Thyroid gland (tissue), 4 donors: ENCODE data around the gene ZFP92. TPM values are rescaled to one million over a fixed set of nuclear protein-coding genes. Genes with fewer than 3 reads are reported as not detected.

Experiments
- DNase-seq, 2 donors: peaks; one replicate each; pipeline ENCODE4 v3.0.0-alpha.2; 2019
- H3K27ac ChIP-seq, 3 donors: fragments of 200-600 bp; sonication (generic); 1 replicate in 2 of 3; 2 replicates in 1 of 3; pipeline ENCODE4 v1.5.1; 2016 to 2019; ENCODE audit warnings: mild to moderate bottlenecking in 1 of 3, moderate library complexity in 1 of 3
- H3K27me3 ChIP-seq: fragments of 200-600 bp; sonication (generic); one replicate; pipeline ENCODE4 v1.5.1; 2019
- H3K36me3 ChIP-seq, 2 donors: fragments of 200-600 bp; sonication (generic); one replicate each; pipeline ENCODE4 v1.5.1; 2016 to 2019
- H3K4me1 ChIP-seq, 2 donors: fragments of 200-600 bp; sonication (generic); one replicate each; pipeline ENCODE4 v1.5.1; 2017 to 2019
- H3K4me3 ChIP-seq, 3 donors: fragments of 200-600 bp; sonication (generic); replicated peaks in 1 of 3; 1 replicate in 2 of 3; 2 replicates in 1 of 3; pipeline ENCODE4 v1.5.1; 2016; ENCODE audit warnings: mild to moderate bottlenecking in 1 of 3
- H3K9me3 ChIP-seq: fragments of 200-600 bp; sonication (generic); one replicate; pipeline ENCODE4 v1.5.1; 2017
- CTCF ChIP-seq, 6 experiments: fragments of 200-600 bp in 3 of 6; fragments of 450-650 bp in 3 of 6; sonication (generic) in 3 of 6; IDR thresholded peaks; one replicate each; pipeline ENCODE4 v1.5.1; 2016 to 2019; ENCODE audit warnings: antibody characterized with exemption in 6 of 6, mild to moderate bottlenecking in 2 of 6, inconsistent platforms in 1 of 6, moderate library complexity in 1 of 6
- POLR2A ChIP-seq, 2 donors: fragments of 450-650 bp; IDR thresholded peaks; one replicate each; pipeline ENCODE4 v1.6.1; 2017; ENCODE audit warnings: antibody characterized with exemption in 2 of 2, mild to moderate bottlenecking in 2 of 2, moderate library complexity in 1 of 2
- WGBS, 2 donors: methylation state at CpG; one replicate each; pipeline ENCODE4 v1.1.5; 2017; 5-methylcytosine and 5-hydroxymethylcytosine counted together
- intact Hi-C: fragments of 100-400 bp; cut with DNase I; formaldehyde crosslinking; loops from one replicate; pipeline ENCODE4 v1.15.1; 2023
- total RNA-seq, 4 donors: library from RNA; depleted of rRNA; stranded (reverse); fragments of >200 nt; gene quantifications; one replicate each; pipeline ENCODE4 v1.2.3, GENCODE V29; 2016

The ZFP92 gene
- total RNA-seq, 4 donors from 2014 or later: 1.1 to 1.8 (median 1.4) TPM

DNA sequence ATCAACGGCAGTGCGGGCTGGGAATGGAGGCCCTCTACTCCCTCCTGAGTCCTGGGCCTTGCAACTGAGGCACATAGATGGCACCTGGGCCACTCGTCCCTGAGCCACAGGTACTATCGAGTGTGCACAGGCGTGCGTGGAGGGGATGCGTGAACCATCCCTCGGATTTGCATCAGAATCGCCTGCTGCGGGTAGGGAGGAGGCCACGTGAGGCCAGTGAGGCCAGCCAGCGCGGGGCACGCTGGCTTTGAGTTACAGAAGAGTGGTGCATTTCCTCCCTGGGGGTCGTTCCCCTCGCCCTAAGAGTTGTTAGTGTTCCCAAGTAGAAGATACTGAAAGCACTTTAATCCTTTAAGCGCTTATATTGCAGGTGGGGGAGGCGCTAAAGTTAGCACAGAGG, 10.6 kb downstream of the ZFP92 start:
- no peaks in the 10 kb centered on the region for H3K36me3 ChIP-seq
- H3K27ac ChIP-seq: no peak overlapping the region
- no peaks in the 10 kb centered on the region for H3K27me3 ChIP-seq
- H3K9me3 ChIP-seq: no peaks in the 10 kb centered on the region
- 96 to 100% methylated on average over 2 to 11 of the region's 18 CpGs for WGBS, 2 donors
- H3K4me3 ChIP-seq: no peak overlapping the region
- intact Hi-C loops: no loop called here
- H3K4me1 ChIP-seq: no peaks in the 10 kb centered on the region
- no peak for TF ChIP-seq CTCF (IDR thresholded peaks at IDR 0.05)
- TF ChIP-seq POLR2A (IDR thresholded peaks at IDR 0.05): no peak
- no peak for DNase-seq

DNA sequence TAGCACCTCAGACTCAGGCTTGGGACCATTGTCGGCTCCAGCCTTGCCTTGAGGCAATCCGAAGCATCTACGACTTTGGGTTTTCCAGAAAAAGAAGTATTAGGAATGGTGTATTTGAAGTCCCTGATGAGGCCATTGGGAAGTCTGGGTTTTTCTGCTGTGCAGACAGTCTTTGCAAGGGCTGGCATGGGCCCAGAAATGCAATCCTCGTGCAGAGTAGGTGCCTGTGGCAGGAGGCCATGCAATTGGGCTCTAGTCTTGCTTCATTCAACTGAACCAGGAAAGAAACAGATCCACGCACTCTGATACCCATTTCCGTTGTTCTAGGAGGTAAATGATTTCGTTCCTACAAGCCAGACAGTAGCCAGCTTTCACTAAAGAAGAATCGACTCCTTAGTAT, 12.4 kb downstream of the ZFP92 start:
- peak; percentile 67 to 75 for DNase-seq
- Histone ChIP-seq H3K4me1 (no peaks in the 10 kb centered on the region), H3K36me3 (no peaks in the 10 kb centered on the region), H3K9me3 (no peaks in the 10 kb centered on the region), H3K27ac (no peak overlapping the region), H3K27me3 (no peaks in the 10 kb centered on the region), H3K4me3 (no peak overlapping the region)
- intact Hi-C loops: no loop called here
- WGBS, 2 donors: 70 to 80% methylated on average over 4 to 7 of the region's 8 CpGs
- TF ChIP-seq CTCF (IDR thresholded peaks at IDR 0.05): no peak
- no peak for TF ChIP-seq POLR2A (IDR thresholded peaks at IDR 0.05)

DNA sequence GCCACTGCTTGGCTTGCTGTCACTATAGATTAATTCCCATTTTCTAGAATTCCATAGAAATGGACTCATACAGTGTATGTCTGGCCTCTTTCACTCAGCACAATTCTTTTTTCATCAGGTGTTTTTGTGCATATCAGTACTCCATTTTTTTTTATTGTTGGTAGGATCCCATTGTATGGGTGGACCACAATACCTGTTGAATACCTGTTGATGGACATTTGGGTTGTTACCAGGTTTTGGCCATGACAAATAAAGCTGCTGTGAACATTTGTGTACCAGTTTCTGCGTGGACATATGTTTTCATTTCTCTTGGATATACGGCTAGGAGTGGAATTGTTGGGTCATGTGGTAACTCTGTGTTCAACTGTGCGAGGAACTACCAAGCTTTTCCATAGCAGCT, 14.9 kb downstream of the ZFP92 start:
- intact Hi-C loops: no loop called here
- 94 to 100% methylated on average over 3 of the region's 3 CpGs for WGBS, 2 donors
- Histone ChIP-seq H3K36me3 (no peaks in the 10 kb centered on the region), H3K27me3 (no peaks in the 10 kb centered on the region), H3K27ac (no peak overlapping the region), H3K4me1 (no peaks in the 10 kb centered on the region), H3K9me3 (no peaks in the 10 kb centered on the region), H3K4me3 (no peak overlapping the region)
- TF ChIP-seq POLR2A (IDR thresholded peaks at IDR 0.05) (no peak), CTCF (IDR thresholded peaks at IDR 0.05) (no peak)
- DNase-seq: no peak

- H3K4me3 ChIP-seq: no peak overlapping the region
- DNase-seq: no peak
- H3K36me3 ChIP-seq: no peaks in the 10 kb centered on the region
- 86 to 93% methylated on average over 6 of the region's 6 CpGs for WGBS, 2 donors
- intact Hi-C loops: no loop called here
- H3K27ac ChIP-seq: no peak overlapping the region
- H3K27me3 ChIP-seq: no peaks in the 10 kb centered on the region
- H3K9me3 ChIP-seq: no peaks in the 10 kb centered on the region
- no peak for TF ChIP-seq CTCF (IDR thresholded peaks at IDR 0.05)
- no peak for TF ChIP-seq POLR2A (IDR thresholded peaks at IDR 0.05)
- H3K4me1 ChIP-seq: peaks cover 0 to 4% of the 10 kb centered on the region in 2 donors
Measured at GRCh38 chrX:153430796-153431195, 19.5 kb downstream of the ZFP92 start.

DNA sequence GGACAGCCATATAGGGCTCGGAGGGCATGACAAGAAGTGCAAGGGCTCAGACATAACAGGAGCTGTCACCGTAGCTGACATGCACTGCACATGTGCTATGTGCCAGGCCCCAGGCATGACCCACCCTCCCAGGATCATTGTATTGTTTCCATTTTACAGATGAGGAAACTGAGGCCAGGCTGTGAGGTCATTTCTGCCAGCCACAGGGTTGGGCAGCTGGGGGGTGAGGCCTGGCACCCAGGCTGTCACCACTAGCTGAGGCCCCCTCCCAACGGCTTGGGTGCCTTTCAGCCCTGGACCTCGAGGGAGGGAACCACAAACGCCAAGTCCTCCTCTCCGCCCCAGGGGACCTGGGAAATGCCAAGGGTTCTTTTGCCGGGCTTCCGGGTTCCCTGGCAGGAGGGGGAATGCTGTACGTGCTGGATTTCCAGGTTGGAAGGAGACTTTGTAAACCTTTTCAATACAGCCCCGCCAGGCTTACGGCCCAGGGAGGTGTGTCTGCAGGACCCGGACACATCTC, 21.9 kb downstream of the ZFP92 start:
- peak in 1 of 2 donors; percentile 49 for DNase-seq
- WGBS, 2 donors: 92 to 100% methylated on average over 2 of the region's 12 CpGs
- no peak for TF ChIP-seq POLR2A (IDR thresholded peaks at IDR 0.05)
- TF ChIP-seq CTCF (IDR thresholded peaks at IDR 0.05): no peak
- intact Hi-C loops: no loop called here
- no peak overlapping the region for H3K4me3 ChIP-seq
- no peaks in the 10 kb centered on the region for H3K9me3 ChIP-seq
- no peak overlapping the region for H3K27ac ChIP-seq
- peaks cover 0 to 4% of the 10 kb centered on the region in 2 donors for H3K4me1 ChIP-seq
- no peaks in the 10 kb centered on the region for H3K27me3 ChIP-seq
- H3K36me3 ChIP-seq: no peaks in the 10 kb centered on the region
